Cardiac atrium fibroblast (primary cell): ENCODE results near the gene YPEL3. TPM values are rescaled to one million over a fixed set of nuclear protein-coding genes. Genes with fewer than 3 reads are reported as not detected.

Experiments used
- total RNA-seq: library from RNA; depleted of rRNA; stranded (reverse); fragments of >200 nt; gene quantifications from 2 replicates; pipeline ENCODE4 v1.2.3, GENCODE V29; 2015

The YPEL3 gene
- 41.0 and 52.0 TPM in 2 replicates for total RNA-seq

GRCh38 chr16:30096105-30096861 lies at the start of gene YPEL3:
Gene YPEL3 (minus strand): TSS chr16:30096213. CDS start chr16:30095482, 731 bp downstream.

GRCh38 chr16:30113031-30113710 lies 17.2 kb upstream of the YPEL3 start, which contains the start of gene GDPD3:
Gene GDPD3 (minus strand): TSS chr16:30113537. CDS start chr16:30113478, 59 bp downstream.

GRCh38 chr16:30091474-30092372 lies 4.3 kb downstream of the YPEL3 start, which contains the start of gene TBX6:
Gene TBX6 (minus strand): TSS chr16:30091924. CDS start chr16:30091193, 731 bp downstream.

GRCh38 chr16:30075503-30076275 lies 20.3 kb downstream of the YPEL3 start, which contains the start of gene PPP4C:
Gene PPP4C (plus strand): TSS chr16:30075994. CDS start chr16:30076378, 384 bp downstream.

GRCh38 chr16:30065102-30065942 lies 30.7 kb downstream of the YPEL3 start, which contains the start of gene ALDOA:
Gene ALDOA (plus strand): TSS chr16:30065760. CDS start chr16:30066898, 1,138 bp downstream.

Other genes with a start within 250 kb of the YPEL3 start
- 133 and 146 TPM in 2 replicates for gene CDIPT, start 233.0 kb downstream of the YPEL3 start, total RNA-seq
- gene SEZ6L2, start 196.7 kb downstream of the YPEL3 start, total RNA-seq = 31.1 and 40.3 TPM in 2 replicates
- 11.2 and 16.0 TPM in 2 replicates for gene ASPHD1, start 195.7 kb downstream of the YPEL3 start, total RNA-seq
- gene KCTD13, start 170.0 kb downstream of the YPEL3 start, total RNA-seq = 8.4 and 12.8 TPM in 2 replicates
- gene TMEM219, start 134.1 kb downstream of the YPEL3 start, total RNA-seq = 116 and 145 TPM in 2 replicates
- 43.3 and 44.7 TPM in 2 replicates for gene TAOK2, start 122.3 kb downstream of the YPEL3 start, total RNA-seq
- gene HIRIP3, start 100.6 kb downstream of the YPEL3 start, total RNA-seq = 7.8 and 8.1 TPM in 2 replicates
- gene INO80E, start 100.0 kb downstream of the YPEL3 start, total RNA-seq = 58.3 and 77.8 TPM in 2 replicates
- gene DOC2A, start 85.2 kb downstream of the YPEL3 start, total RNA-seq = not detected in 2 replicates
- not detected in 2 replicates for gene C16orf92, start 73.0 kb downstream of the YPEL3 start, total RNA-seq
- not detected in 2 replicates for gene TLCD3B, start 64.9 kb downstream of the YPEL3 start, total RNA-seq
- 2,796 and 2,917 TPM in 2 replicates for gene ALDOA, start 30.5 kb downstream of the YPEL3 start, total RNA-seq
- 95.0 and 107 TPM in 2 replicates for gene PPP4C, start 20.2 kb downstream of the YPEL3 start, total RNA-seq
- under 0.01 TPM in 1 of 2 replicates, not detected in the other for gene TBX6, start 4.3 kb downstream of the YPEL3 start, total RNA-seq
- 0.81 and 1.8 TPM in 2 replicates for gene GDPD3, start 17.3 kb upstream of the YPEL3 start, total RNA-seq
- 79.4 and 81.2 TPM in 2 replicates for gene MAPK3, start 27.0 kb upstream of the YPEL3 start, total RNA-seq
- under 0.01 and 0.90 TPM in 2 replicates for gene CORO1A, start 87.4 kb upstream of the YPEL3 start, total RNA-seq
- 272 and 348 TPM in 2 replicates for gene BOLA2B, start 97.5 kb upstream of the YPEL3 start, total RNA-seq
- 16.4 and 43.6 TPM in 2 replicates for gene SLX1A, start 97.7 kb upstream of the YPEL3 start, total RNA-seq
- gene SULT1A3, start 103.0 kb upstream of the YPEL3 start, total RNA-seq = 7.1 and 13.4 TPM in 2 replicates
- 0.18 and 1.5 TPM in 2 replicates for gene NPIPB13, start 152.3 kb upstream of the YPEL3 start, total RNA-seq